Psoas muscle (tissue), 8 donors: ENCODE results near the gene NTNG1. TPM values are rescaled to one million over a fixed set of nuclear protein-coding genes. Genes with fewer than 3 reads are reported as not detected.

Experiments used
- ATAC-seq, 4 donors: fragments of 200-7000 bp; cut with Tn5 transposase; one replicate each; pipeline ENCODE4 v1.9.1; 2020; ENCODE audit warnings: moderate library complexity in 3 of 4, mild to moderate bottlenecking in 2 of 4
- DNase-seq, 2 donors: peaks; one replicate each; pipeline ENCODE4 v3.0.0-alpha.2; 2020
- H3K27ac ChIP-seq: fragments of 200-600 bp; one replicate; pipeline ENCODE4 v1.8.0; 2022
- H3K27me3 ChIP-seq, 3 donors: fragments of 200-600 bp in 1 of 3; one replicate each; pipeline versions ENCODE4 v1.6.1 to v1.8.0; 2013 to 2022; ENCODE audit warnings: low read length in 2 of 3, mild to moderate bottlenecking in 2 of 3, moderate library complexity in 1 of 3; ENCODE audit not compliant: insufficient read depth in 3 of 3
- H3K36me3 ChIP-seq, 2 donors: fragments of 200-600 bp in 1 of 2; one replicate each; pipeline versions ENCODE4 v1.6.1 to v1.8.0; 2013 to 2022; ENCODE audit warnings: low read depth in 1 of 2, mild to moderate bottlenecking in 1 of 2, moderate library complexity in 1 of 2; ENCODE audit not compliant: insufficient read depth in 1 of 2
- H3K4me1 ChIP-seq: fragments of 200-600 bp; one replicate; pipeline ENCODE4 v1.8.0; 2022
- H3K4me3 ChIP-seq: fragments of 200-600 bp; one replicate; pipeline ENCODE4 v1.8.0; 2022; ENCODE audit warnings: mild to moderate bottlenecking
- H3K9me3 ChIP-seq: fragments of 200-600 bp; one replicate; pipeline ENCODE4 v1.8.0; 2022
- CTCF ChIP-seq: fragments of 200-600 bp; IDR thresholded peaks from one replicate; pipeline ENCODE4 v1.8.0; 2022; ENCODE audit warnings: antibody characterized with exemption
- WGBS, 3 donors: extraction: QIAGEN DNeasy Blood & Tissue Kit; methylation state at CpG; one replicate each; pipeline versions ENCODE4 v1.1.6 to v1.1.7; 2013; 5-methylcytosine and 5-hydroxymethylcytosine counted together
- intact Hi-C, 2 donors: fragments of 100-400 bp; cut with DNase I; formaldehyde crosslinking; loops; one replicate each; pipeline versions ENCODE4 v1.11.0 to v1.14.2; 2022
- polyA plus RNA-seq, 3 donors: library from polyadenylated mRNA; stranded (reverse); fragments of 200-250 nt; gene quantifications; one replicate each; pipeline ENCODE4 v1.2.3, GENCODE V29; 2013
- total RNA-seq, 4 donors: library from RNA; stranded (reverse); fragmentation: NEBNext Ultra II Directional in 2 of 4; extraction: Animal tissue kit (Norgen Biotek cat#: 25700) in 2 of 4; gene quantifications; one replicate each; pipeline versions ENCODE4 v1.2.1 to v1.2.4, GENCODE V29; 2021 to 2023
- donor health status: healthy with polysubstance abuse.
- donor health status: DM: no; HTN: no; CAD: no; lungs with moderate emphysema.
- donor health status: Bipolar disorder and iron deficiency.
- donor health status: healthy.
- donor health status: DM: yes; HTN: yes; CAD: no.
- donor health status: DM: no; HTN: no; CAD: no.
- donor health status: DM: no; HTN: no; CAD: no.
- donor health status: DM: yes; HTN: yes; CAD: no.

Gene NTNG1
- total and polyA plus RNA-seq, 7 donors, result 0.01 to 0.34 (median 0.27) TPM; not detected in 4

GRCh38 chr1:107326824-107327445, 186.1 kb downstream of the NTNG1 start:
- H3K27ac ChIP-seq, result no peak overlapping the region
- no peaks in the 10 kb centered on the region for H3K4me1 ChIP-seq
- H3K27me3 ChIP-seq, result no peaks in the 10 kb centered on the region
- no peak overlapping the region for H3K4me3 ChIP-seq
- WGBS, 3 donors, result 46 to 77% (median 53%) methylated on average over 2 of the region's 2 CpGs
- H3K36me3 ChIP-seq, result no peaks in the 10 kb centered on the region
- intact Hi-C loops, result no loop called here
- DNase-seq, result no peak
- no peaks in the 10 kb centered on the region for H3K9me3 ChIP-seq
- ATAC-seq, result no peak
- no peak for TF ChIP-seq CTCF

- intact Hi-C loops, result no loop called here
- Histone ChIP-seq H3K27ac (no peak overlapping the region), H3K4me1 (no peaks in the 10 kb centered on the region), H3K36me3 (no peaks in the 10 kb centered on the region), H3K9me3 (no peaks in the 10 kb centered on the region), H3K27me3 (no peaks in the 10 kb centered on the region), H3K4me3 (no peak overlapping the region)
- ATAC-seq (no peak), DNase-seq (no peak)
- 84 to 97% (median 90%) methylated on average over 1 of the region's 1 CpG for WGBS, 3 donors
- TF ChIP-seq CTCF, result no peak
Measured at GRCh38 chr1:107327446-107327845, 186.6 kb downstream of the NTNG1 start.

- intact Hi-C loops, result no loop called here
- TF ChIP-seq CTCF, result no peak
- 80 to 87% (median 84%) methylated on average over 5 of the region's 5 CpGs for WGBS, 3 donors
- Histone ChIP-seq H3K36me3 (no peaks in the 10 kb centered on the region), H3K27me3 (no peaks in the 10 kb centered on the region), H3K27ac (no peak overlapping the region), H3K9me3 (no peaks in the 10 kb centered on the region), H3K4me1 (no peaks in the 10 kb centered on the region), H3K4me3 (no peak overlapping the region)
- DNase-seq (no peak), ATAC-seq (no peak)
Measured at GRCh38 chr1:107328087-107328486, 187.2 kb downstream of the NTNG1 start.

GRCh38 chr1:107339775-107340174, 198.9 kb downstream of the NTNG1 start:
- Histone ChIP-seq H3K4me1 (no peaks in the 10 kb centered on the region), H3K27me3 (no peaks in the 10 kb centered on the region), H3K4me3 (no peak overlapping the region), H3K9me3 (no peaks in the 10 kb centered on the region), H3K36me3 (no peaks in the 10 kb centered on the region), H3K27ac (no peak overlapping the region)
- WGBS, 3 donors, result 72 to 81% (median 79%) methylated on average over 3 of the region's 3 CpGs
- intact Hi-C loops, result no loop called here
- DNase-seq, result no peak
- ATAC-seq, result no peak
- TF ChIP-seq CTCF, result no peak

- DNase-seq, result no peak
- Histone ChIP-seq H3K36me3 (no peaks in the 10 kb centered on the region), H3K9me3 (no peaks in the 10 kb centered on the region), H3K27ac (no peak overlapping the region), H3K4me1 (no peaks in the 10 kb centered on the region), H3K4me3 (no peak overlapping the region), H3K27me3 (no peaks in the 10 kb centered on the region)
- intact Hi-C loops, result no loop called here
- ATAC-seq, result no peak
- no peak for TF ChIP-seq CTCF
Measured at GRCh38 chr1:107342316-107342715, 201.5 kb downstream of the NTNG1 start.
